ENCODE data around the gene DTNB. TPM values are rescaled to one million over a fixed set of nuclear protein-coding genes. Genes with fewer than 3 reads are reported as not detected.

DTNB gene
- total RNA-seq, 1 experiment from 2014 or later, result 26.3 TPM

GRCh38 chr2:25435421-25435820 lies 238.0 kb downstream of the DTNB start:
- ChIA-PET POLR2A (no interaction called here), CTCF (no interaction called here)
- Mint-ChIP-seq H3K27me3 (ENCODE audit: insufficient read depth, unreplicated experiment) (no peaks in the 10 kb centered on the region), H3K4me1 (ENCODE audit: insufficient read depth, unreplicated experiment) (no peaks in the 10 kb centered on the region), H3K27ac (ENCODE audit: low read depth, unreplicated experiment) (no peak overlapping the region), H3K9me3 (ENCODE audit: unreplicated experiment) (no peaks in the 10 kb centered on the region), H3K36me3 (ENCODE audit: insufficient read depth, unreplicated experiment) (peaks cover 17% of the 10 kb centered on the region), H3K4me3 (ENCODE audit: unreplicated experiment) (no peak overlapping the region)
- no peak for DNase-seq (ENCODE audit: unreplicated experiment)
- no TSS peak for BruUV-seq (replicated peaks)
- TF ChIP-seq, protein P1, sequence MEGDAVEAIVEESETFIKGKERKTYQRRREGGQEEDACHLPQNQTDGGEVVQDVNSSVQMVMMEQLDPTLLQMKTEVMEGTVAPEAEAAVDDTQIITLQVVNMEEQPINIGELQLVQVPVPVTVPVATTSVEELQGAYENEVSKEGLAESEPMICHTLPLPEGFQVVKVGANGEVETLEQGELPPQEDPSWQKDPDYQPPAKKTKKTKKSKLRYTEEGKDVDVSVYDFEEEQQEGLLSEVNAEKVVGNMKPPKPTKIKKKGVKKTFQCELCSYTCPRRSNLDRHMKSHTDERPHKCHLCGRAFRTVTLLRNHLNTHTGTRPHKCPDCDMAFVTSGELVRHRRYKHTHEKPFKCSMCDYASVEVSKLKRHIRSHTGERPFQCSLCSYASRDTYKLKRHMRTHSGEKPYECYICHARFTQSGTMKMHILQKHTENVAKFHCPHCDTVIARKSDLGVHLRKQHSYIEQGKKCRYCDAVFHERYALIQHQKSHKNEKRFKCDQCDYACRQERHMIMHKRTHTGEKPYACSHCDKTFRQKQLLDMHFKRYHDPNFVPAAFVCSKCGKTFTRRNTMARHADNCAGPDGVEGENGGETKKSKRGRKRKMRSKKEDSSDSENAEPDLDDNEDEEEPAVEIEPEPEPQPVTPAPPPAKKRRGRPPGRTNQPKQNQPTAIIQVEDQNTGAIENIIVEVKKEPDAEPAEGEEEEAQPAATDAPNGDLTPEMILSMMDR (IDR thresholded peaks at IDR 0.05; ENCODE audit: unreplicated experiment), result no peak
- intact Hi-C loops (cut with micrococcal nuclease), result no loop called here

GRCh38 chr2:25431604-25432003 lies 241.8 kb downstream of the DTNB start:
- CTCF ChIA-PET, result no interaction called here
- POLR2A ChIA-PET, result no interaction called here
- Mint-ChIP-seq H3K4me1 (ENCODE audit: insufficient read depth, unreplicated experiment) (no peaks in the 10 kb centered on the region), H3K4me3 (ENCODE audit: unreplicated experiment) (no peak overlapping the region), H3K36me3 (ENCODE audit: insufficient read depth, unreplicated experiment) (peaks cover 13% of the 10 kb centered on the region), H3K9me3 (ENCODE audit: unreplicated experiment) (no peaks in the 10 kb centered on the region), H3K27me3 (ENCODE audit: insufficient read depth, unreplicated experiment) (no peaks in the 10 kb centered on the region), H3K27ac (ENCODE audit: low read depth, unreplicated experiment) (no peak overlapping the region)
- TF ChIP-seq, protein P1 (IDR thresholded peaks at IDR 0.05; ENCODE audit: unreplicated experiment), result no peak
- intact Hi-C loops (cut with micrococcal nuclease), result no loop called here
- no TSS peak for BruUV-seq (replicated peaks)
- DNase-seq (ENCODE audit: unreplicated experiment), result no peak

- intact Hi-C loops (cut with micrococcal nuclease), result no loop called here
- BruUV-seq (replicated peaks), result no TSS peak
- H3K27ac Mint-ChIP-seq (ENCODE audit: low read depth, unreplicated experiment), result no peak overlapping the region
- DNase-seq (ENCODE audit: unreplicated experiment), result no peak
- no peaks in the 10 kb centered on the region for H3K27me3 Mint-ChIP-seq (ENCODE audit: insufficient read depth, unreplicated experiment)
- ChIA-PET POLR2A (no interaction called here), CTCF (interaction anchor here (0.6 kb wide), 3 partner anchors 20 to 332 kb away, joined by 3 to 4 read pairs (median 3); no protein-coding TSS in a partner anchor)
- H3K9me3 Mint-ChIP-seq (ENCODE audit: unreplicated experiment), result no peaks in the 10 kb centered on the region
- peaks cover 13% of the 10 kb centered on the region for H3K36me3 Mint-ChIP-seq (ENCODE audit: insufficient read depth, unreplicated experiment)
- H3K4me3 Mint-ChIP-seq (ENCODE audit: unreplicated experiment), result no peak overlapping the region
- TF ChIP-seq, protein P1 (IDR thresholded peaks at IDR 0.05; ENCODE audit: unreplicated experiment), result no peak
- H3K4me1 Mint-ChIP-seq (ENCODE audit: insufficient read depth, unreplicated experiment), result no peaks in the 10 kb centered on the region
Measured at GRCh38 chr2:25430556-25430955, 242.8 kb downstream of the DTNB start.

GRCh38 chr2:25426326-25426725 lies 247.1 kb downstream of the DTNB start:
- H3K27ac Mint-ChIP-seq (ENCODE audit: low read depth, unreplicated experiment), result no peak overlapping the region

More at GRCh38 chr2:25426326-25426725, 247.1 kb downstream of the DTNB start:
- intact Hi-C loops (cut with micrococcal nuclease), result no loop called here
- TF ChIP-seq, protein P1 (IDR thresholded peaks at IDR 0.05; ENCODE audit: unreplicated experiment), result no peak
- Mint-ChIP-seq H3K27me3 (ENCODE audit: insufficient read depth, unreplicated experiment) (no peaks in the 10 kb centered on the region), H3K4me1 (ENCODE audit: insufficient read depth, unreplicated experiment) (no peaks in the 10 kb centered on the region), H3K4me3 (ENCODE audit: unreplicated experiment) (no peak overlapping the region), H3K36me3 (ENCODE audit: insufficient read depth, unreplicated experiment) (no peaks in the 10 kb centered on the region), H3K9me3 (ENCODE audit: unreplicated experiment) (no peaks in the 10 kb centered on the region)
- no peak for DNase-seq (ENCODE audit: unreplicated experiment)
- ChIA-PET CTCF (interaction anchor here (1.0 kb wide), 1 partner anchor 50 kb away, joined by 3 read pairs; no protein-coding TSS in a partner anchor), POLR2A (interaction anchor here (0.6 kb wide), 1 partner anchor 1498 kb away, joined by 3 read pairs; no protein-coding TSS in a partner anchor)
- no TSS peak for BruUV-seq (replicated peaks)
